GM18502 (cell line): ENCODE measurements around the gene TMIGD2.
A peak's percentile ranks its signal among the peaks of the same experiment; 100 is the strongest.
"Not testable (repeated sequence)": the region's sequence is repeated elsewhere in the genome, so short reads cannot be mapped to it uniquely, and the experiment has no call there.

Experiments
- ATAC-seq: cut with Tn5 transposase; IDR thresholded peaks from one replicate; pipeline ENCODE4 v1.9.1; 2021; ENCODE audit warnings: mild to moderate bottlenecking; ENCODE audit not compliant: unreplicated experiment, poor library complexity

Gene TMIGD2

GRCh38 chr19:4268816-4269430 lies 33.3 kb downstream of the TMIGD2 start:
- no peak for ATAC-seq

GRCh38 chr19:4267901-4268815 lies 34.0 kb downstream of the TMIGD2 start:
- no peak for ATAC-seq

GRCh38 chr19:4267101-4267900 lies 34.9 kb downstream of the TMIGD2 start:
- ATAC-seq: no peak

- no peak for ATAC-seq
Measured at GRCh38 chr19:4266253-4267000, 35.8 kb downstream of the TMIGD2 start.

- ATAC-seq: no peak
Measured at GRCh38 chr19:4264812-4265211, 37.4 kb downstream of the TMIGD2 start.

- no peak for ATAC-seq
Measured at GRCh38 chr19:4260613-4261191, 41.5 kb downstream of the TMIGD2 start.

- no peak for ATAC-seq
Measured at GRCh38 chr19:4258181-4258580, 44.0 kb downstream of the TMIGD2 start.

- no peak for ATAC-seq
Measured at GRCh38 chr19:4257025-4257424, 45.2 kb downstream of the TMIGD2 start.

GRCh38 chr19:4256563-4256962 lies 45.6 kb downstream of the TMIGD2 start:
- no peak for ATAC-seq

- ATAC-seq: peak; percentile 82
Measured at GRCh38 chr19:4246767-4247593, 55.2 kb downstream of the TMIGD2 start, which contains the start of gene YJU2. Gene YJU2 (plus strand): TSS chr19:4247080. CDS start chr19:4247147, 67 bp downstream.

- ATAC-seq: not testable (repeated sequence)
Measured at GRCh38 chr19:4245938-4246337, 56.3 kb downstream of the TMIGD2 start.
